ENCODE measurements around the gene PANK1.

GRCh38 chr10:89591796-89592271 is 53.2 kb downstream of the PANK1 start:
- no peak for TF ChIP-seq CTCF (conservative IDR thresholded peaks at IDR 0.05; ENCODE audit: low read depth, low read length)
- TF ChIP-seq EZH2 (IDR thresholded peaks at IDR 0.05; ENCODE audit: borderline replicate concordance, low read depth, low read length, poor library complexity, severe bottlenecking): no peak

Measured in A673 (cell line).